GM12878 (cell line): Measurements from ENCODE around the gene CRYGC. TPM values are rescaled to one million over a fixed set of nuclear protein-coding genes. Genes with fewer than 3 reads are reported as not detected.

Experiments used
- ATAC-seq: fragments of 200-7000 bp; cut with Tn5 transposase; 3 replicates; pipeline ENCODE4 v1.9.1; 2020; ENCODE audit warnings: mild to moderate bottlenecking, moderate library complexity
- BruUV-seq: library from RNA; stranded (reverse); fragments of 400-500 nt; replicated peaks from 2 replicates; lab custom pipeline; 2021; lab: Mats Ljungman, UMichigan
- CTCF ChIA-PET: fragments of 300-600 bp; sonication (Branson Sonifier 250); formaldehyde crosslinking; extraction: SDS; loops from one replicate; lab custom pipeline; 2021; ENCODE audit warnings: inconsistent platforms; lab: Yijun Ruan, JAX
- POLR2A ChIA-PET: fragments of 350-600 bp; formaldehyde crosslinking; extraction: SDS; loops from one replicate; lab custom pipeline; 2021; ENCODE audit warnings: inconsistent platforms; lab: Charles Lee
- RAD21 ChIA-PET: fragments of 300-600 bp; sonication (Branson Sonifier 250); formaldehyde crosslinking; loops from one replicate; lab custom pipeline; 2023; ENCODE audit warnings: antibody characterized with exemption; ENCODE audit not compliant: unreplicated experiment; lab: Charles Lee
- SMC1A ChIA-PET: fragments of 300-600 bp; sonication (Branson Sonifier 250); formaldehyde crosslinking; loops from one replicate; lab custom pipeline; 2023; ENCODE audit not compliant: unreplicated experiment, uncharacterized antibody; lab: Charles Lee
- DNase-seq: peaks from one replicate; pipeline ENCODE4 v3.0.0-alpha.2; 2011; ENCODE audit warnings: low read depth, low spot score
- FAIRE-seq: peaks from 3 replicates; lab custom pipeline; 2011; peaks lifted over from hg19 to GRCh38; lab: Jason Lieb, UNC
- H2AFZ ChIP-seq: 2 replicates; pipeline ENCODE4 v1.6.0; 2011; ENCODE audit warnings: low read depth, low read length, control low read depth; ENCODE audit not compliant: control insufficient read depth
- H3K27ac ChIP-seq: 2 replicates; pipeline ENCODE4 v1.5.1; 2011; ENCODE audit warnings: control low read depth; ENCODE audit not compliant: control insufficient read depth, insufficient read depth
- H3K27me3 ChIP-seq, 2 experiments: replicated peaks in 1 of 2; 2 replicates each; pipeline versions ENCODE4 v1.6.0 to v1.6.1; 2011; ENCODE audit warnings: low read length in 1 of 2; ENCODE audit not compliant: control insufficient read depth in 2 of 2, insufficient read depth in 2 of 2
- H3K36me3 ChIP-seq, 2 experiments: 2 replicates each; pipeline ENCODE4 v1.5.1; 2011; ENCODE audit warnings: low read length in 1 of 2; ENCODE audit not compliant: control insufficient read depth in 2 of 2, insufficient read depth in 2 of 2
- H3K4me1 ChIP-seq: 2 replicates; pipeline ENCODE4 v1.6.1; 2011; ENCODE audit warnings: mild to moderate bottlenecking, low read length, moderate library complexity, mixed read lengths; ENCODE audit not compliant: control insufficient read depth, insufficient read depth
- H3K4me2 ChIP-seq: 2 replicates; pipeline ENCODE4 v1.6.0; 2011; ENCODE audit warnings: control low read depth; ENCODE audit not compliant: control insufficient read depth, insufficient read depth
- H3K4me3 ChIP-seq: fragments of 200-600 bp; sonication (generic); 2 replicates; pipeline ENCODE4 v1.5.1; 2016
- H3K79me2 ChIP-seq: 2 replicates; pipeline ENCODE4 v1.6.0; 2011; ENCODE audit warnings: low read length; ENCODE audit not compliant: control insufficient read depth, insufficient read depth
- H3K9ac ChIP-seq: 2 replicates; pipeline ENCODE4 v1.8.0; 2011; ENCODE audit warnings: low read length, control low read depth, mixed read lengths; ENCODE audit not compliant: control insufficient read depth, insufficient read depth
- H3K9me3 ChIP-seq: replicated peaks from 3 replicates; pipeline ENCODE4 v1.5.1; 2011; ENCODE audit warnings: mild to moderate bottlenecking, low read length; ENCODE audit not compliant: control insufficient read depth, insufficient read depth
- H4K20me1 ChIP-seq: 2 replicates; pipeline ENCODE4 v1.6.0; 2011; ENCODE audit not compliant: control insufficient read depth, insufficient read depth
- BHLHE40 ChIP-seq, 2 experiments: fragments of 450-650 bp in 1 of 2; IDR thresholded peaks; 2 replicates each; pipeline ENCODE4 v1.6.1; 2011 to 2017; ENCODE audit warnings: low read depth in 2 of 2, borderline replicate concordance in 1 of 2, improper control_type of control experiment in 1 of 2, low read length in 1 of 2, mild to moderate bottlenecking in 1 of 2
- ELK1 ChIP-seq: IDR thresholded peaks from 2 replicates; pipeline ENCODE4 v1.6.1; 2012; ENCODE audit warnings: low read depth, low read length, improper control_type of control experiment
- KDM1A ChIP-seq: fragments of 200-600 bp; sonication (generic); IDR thresholded peaks from 2 replicates; pipeline ENCODE4 v1.6.1; 2016; ENCODE audit warnings: borderline replicate concordance
- MLLT1 ChIP-seq: fragments of 450-650 bp; IDR thresholded peaks from 2 replicates; pipeline ENCODE4 v1.6.1; 2016; ENCODE audit warnings: mild to moderate bottlenecking
- NRF1 ChIP-seq: conservative IDR thresholded peaks from 2 replicates; pipeline ENCODE4 v1.6.1; 2011; ENCODE audit warnings: mild to moderate bottlenecking, low read depth, low read length, improper control_type of control experiment
- SMC3 ChIP-seq: IDR thresholded peaks from 2 replicates; pipeline ENCODE4 v1.6.1; 2011; ENCODE audit warnings: low read length, improper control_type of control experiment, borderline replicate concordance
- SRF ChIP-seq, 2 experiments: IDR thresholded peaks; 2 replicates each; pipeline ENCODE4 v1.6.1; 2011; ENCODE audit warnings: low read depth in 2 of 2, low read length in 2 of 2, mild to moderate bottlenecking in 1 of 2, moderate library complexity in 1 of 2
- TAF1 ChIP-seq: IDR thresholded peaks from 2 replicates; pipeline ENCODE4 v1.6.1; 2011; ENCODE audit warnings: mild to moderate bottlenecking, low read depth, low read length, borderline replicate concordance
- WGBS: methylation state at CpG from one replicate; pipeline ENCODE4 v1.1.6; 2016; ENCODE audit warnings: low lambda C conversion rate; ENCODE audit not compliant: insufficient replicate concordance, insufficient coverage; ENCODE audit errors: missing lambda C conversion rate; 5-methylcytosine and 5-hydroxymethylcytosine counted together
- in situ Hi-C: fragments of 300-500 bp; cut with MboI; formaldehyde crosslinking; loops from 9 replicates; pipeline ENCODE4 v1.14.3; 2018; ENCODE audit warnings: mixed read lengths
- intact Hi-C: fragments of 100-400 bp; cut with micrococcal nuclease; formaldehyde crosslinking; loops from one replicate; pipeline ENCODE4 v1.14.2; 2022; ENCODE audit not compliant: unreplicated experiment
- polyA plus RNA-seq, 11 experiments: library from polyadenylated mRNA; depleted of rRNA in 4 of 11; unstranded in 6 of 11; stranded (reverse) in 5 of 11; fragments of >200 nt; fragmentation: Nextera tagmentation in 4 of 11; fragmentation: Illumina TruSeq in 1 of 11; extraction: Ambion mirVana in 4 of 11; extraction: Trizol in 1 of 11; gene quantifications; 1 replicate in 1 of 11; 2 replicates in 10 of 11; pipeline versions ENCODE4 v1.2.1 to v1.2.3, GENCODE V29; 2011 to 2016; ENCODE audit warnings: inconsistent platforms in 2 of 11, missing spikeins in 2 of 11, low read depth in 1 of 11
- total RNA-seq, 4 experiments: library from RNA; depleted of rRNA in 3 of 4; stranded (reverse); fragments of >200 nt in 3 of 4; fragmentation: Illumina TruSeq in 1 of 4; extraction: Trizol in 1 of 4; gene quantifications; 2 replicates each; pipeline versions ENCODE4 v1.2.1 to v1.2.3, GENCODE V29; 2013 to 2021

Gene CRYGC
- total and polyA plus RNA-seq, 10 of the 15 experiments (the other 5 are each of a cell fraction or from before 2014, with no cell fraction given) = not detected

GRCh38 chr2:208146006-208146405 lies 16.4 kb upstream of the CRYGC start, which contains the start of gene CRYGB (continued):
- TF ChIP-seq ELK1 (no peak), SRF (IDR thresholded peaks at IDR 0.05; ENCODE audit: low read depth in 2 of 2, low read length in 2 of 2) (no peak), BHLHE40 (IDR thresholded peaks at IDR 0.05; ENCODE audit: borderline replicate concordance in 1 of 2, low read depth in 2 of 2, low read length in 1 of 2) (no peak), NRF1 (no peak), KDM1A (no peak), MLLT1 (no peak)

GRCh38 chr2:208142925-208143799 lies 13.5 kb upstream of the CRYGC start:
- H3K27ac ChIP-seq = no peak overlapping the region
- H2AFZ ChIP-seq = no peak overlapping the region
- no TSS peak for BruUV-seq
- H3K9ac ChIP-seq = no peak overlapping the region
- no peaks in the 10 kb centered on the region for H3K4me1 ChIP-seq
- no peaks in the 10 kb centered on the region for H3K9me3 ChIP-seq
- in situ Hi-C loops (no loop called here), intact Hi-C loops (no loop called here)
- H3K36me3 ChIP-seq = no peaks in the 10 kb centered on the region
- no peak for FAIRE-seq
- no peaks in the 10 kb centered on the region for H4K20me1 ChIP-seq
- POLR2A ChIA-PET = no interaction called here
- SMC1A ChIA-PET = interaction anchor here (0.8 kb wide), 1 partner anchor 13 kb away, joined by 3 read pairs; no protein-coding TSS in a partner anchor
- TF ChIP-seq TAF1 (no peak), SMC3 (no peak)
- 62% methylated on average over 14 of the region's 14 CpGs for WGBS
- RAD21 ChIA-PET = no interaction called here
- H3K4me2 ChIP-seq = no peak overlapping the region
- no peak overlapping the region for H3K4me3 ChIP-seq
- CTCF ChIA-PET = interaction anchor here (0.6 to 1.3 kb wide), 2 partner anchors 12 to 306 kb away, joined by 3 read pairs; no protein-coding TSS in a partner anchor
- no peaks in the 10 kb centered on the region for H3K79me2 ChIP-seq
- no peak for ATAC-seq
- DNase-seq = no peak
- H3K27me3 ChIP-seq = no peaks in the 10 kb centered on the region; a peak in 1 of 4 replicates
